ENCODE results near the gene SFTPA2. TPM values are rescaled to one million over a fixed set of nuclear protein-coding genes. Genes with fewer than 3 reads are reported as not detected.
"Not testable (repeated sequence)": the region's sequence is repeated elsewhere in the genome, so short reads cannot be mapped to it uniquely, and the experiment has no call there.

Gene SFTPA2
- total RNA-seq, 2 donors from 2014 or later, result 5.3 to 38.5 TPM

DNA sequence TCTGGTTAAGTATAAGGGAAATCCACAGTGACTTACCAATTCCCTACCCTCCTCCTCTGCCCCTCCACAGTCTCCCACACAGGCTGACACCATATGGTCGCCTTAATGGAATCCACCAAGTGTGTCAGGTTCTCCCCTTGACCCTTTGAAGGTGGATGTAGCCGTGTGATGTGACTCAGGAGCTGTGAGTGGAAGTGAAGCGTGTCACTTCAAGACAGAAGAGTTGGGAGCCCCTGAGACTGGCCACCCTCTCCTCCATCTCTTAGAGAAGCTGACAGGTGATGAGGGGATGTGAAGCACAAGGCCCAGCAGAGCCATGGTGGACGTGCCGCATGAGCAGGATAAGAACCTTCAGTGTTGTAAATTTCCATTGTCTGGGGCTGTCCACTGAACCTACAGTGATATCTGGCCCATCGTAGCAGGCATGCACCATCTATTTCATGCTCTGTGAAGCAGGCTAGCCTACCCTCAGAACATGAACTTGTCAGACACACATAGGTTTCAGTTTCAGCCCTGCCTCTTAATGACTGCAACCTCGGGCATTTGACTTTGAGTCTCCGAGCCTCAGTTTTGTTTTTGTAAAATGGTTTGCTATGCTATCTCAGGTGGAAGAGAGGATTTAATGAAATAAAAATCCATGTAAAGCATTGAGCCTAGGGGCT is 35.0 kb downstream of the SFTPA2 start:
- not testable (repeated sequence) for H3K4me1 ChIP-seq (replicated peaks); H3K27me3 ChIP-seq (replicated peaks; ENCODE audit: insufficient read depth)
- 92% methylated on average over 7 of the region's 8 CpGs for WGBS

DNA sequence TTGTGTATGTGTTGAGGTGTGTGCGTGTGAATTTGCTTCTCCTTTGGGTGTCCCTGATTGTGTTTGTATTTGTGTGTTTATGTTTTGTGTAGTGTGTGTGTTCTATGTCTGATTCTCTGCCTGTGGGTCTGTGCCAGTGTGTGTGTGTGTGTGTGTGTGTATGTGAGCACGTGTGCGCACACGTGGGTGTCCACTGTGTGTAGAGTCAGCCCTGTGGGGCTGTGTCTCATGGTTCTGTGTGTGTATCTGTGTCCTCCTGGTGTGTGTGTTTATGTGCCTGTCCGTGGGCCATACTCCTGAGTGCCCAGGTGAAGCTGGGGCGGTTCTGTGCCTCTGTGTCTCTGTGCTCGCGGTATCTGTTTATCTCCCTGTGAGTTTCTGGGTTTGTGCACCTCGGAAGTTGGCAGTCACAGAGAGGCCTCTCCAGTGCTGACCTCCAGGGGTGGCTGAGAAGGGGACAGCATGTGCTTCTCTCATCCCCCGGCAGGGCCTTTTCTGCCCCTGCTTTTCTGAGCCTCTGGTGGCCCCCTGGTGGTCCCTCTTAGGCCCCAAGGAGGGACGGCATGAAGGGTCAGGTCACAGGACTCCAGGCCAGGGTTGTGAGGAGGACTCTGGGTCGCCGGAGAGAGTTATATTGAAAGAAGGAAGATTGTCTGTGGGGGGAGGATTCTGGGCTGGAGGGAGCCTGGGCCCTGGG is 36.9 kb downstream of the SFTPA2 start:
- intact Hi-C loops (cut with DNase I); H3K36me3 ChIP-seq; H3K9me3 ChIP-seq; H3K27me3 ChIP-seq (replicated peaks; ENCODE audit: insufficient read depth); DNase-seq (ENCODE audit: low spot score); H3K27ac ChIP-seq; H3K4me1 ChIP-seq (replicated peaks); H3K4me3 ChIP-seq: not testable (repeated sequence)
- 89% methylated on average over 13 of the region's 13 CpGs for WGBS

More for the DNA sequence above, 35.0 kb downstream of the SFTPA2 start:
- H3K27ac ChIP-seq; intact Hi-C loops (cut with DNase I); DNase-seq (ENCODE audit: low spot score); H3K36me3 ChIP-seq; H3K9me3 ChIP-seq; H3K4me3 ChIP-seq: not testable (repeated sequence)

- H3K9me3 ChIP-seq; DNase-seq (ENCODE audit: low spot score); H3K4me1 ChIP-seq (replicated peaks); intact Hi-C loops (cut with DNase I); H3K27ac ChIP-seq; H3K4me3 ChIP-seq; H3K36me3 ChIP-seq; H3K27me3 ChIP-seq (replicated peaks; ENCODE audit: insufficient read depth): not testable (repeated sequence)
- WGBS, result 92% methylated on average over 3 of the region's 4 CpGs
These were observed 37.7 kb downstream of the SFTPA2 start for GRCh38 chr10:79522464-79522863.

- intact Hi-C loops (cut with DNase I); H3K27me3 ChIP-seq (replicated peaks; ENCODE audit: insufficient read depth); H3K4me1 ChIP-seq (replicated peaks); H3K4me3 ChIP-seq; H3K36me3 ChIP-seq; DNase-seq (ENCODE audit: low spot score); H3K27ac ChIP-seq; H3K9me3 ChIP-seq: not testable (repeated sequence)
- 85% methylated on average over 6 of the region's 6 CpGs for WGBS
These were observed 38.5 kb downstream of the SFTPA2 start for GRCh38 chr10:79521751-79522150.

GRCh38 chr10:79517567-79517966 is 42.6 kb downstream of the SFTPA2 start:
- H3K27ac ChIP-seq; H3K4me1 ChIP-seq (replicated peaks); H3K9me3 ChIP-seq; H3K4me3 ChIP-seq; H3K27me3 ChIP-seq (replicated peaks; ENCODE audit: insufficient read depth); H3K36me3 ChIP-seq; intact Hi-C loops (cut with DNase I); DNase-seq (ENCODE audit: low spot score): not testable (repeated sequence)
- WGBS, result 54% methylated on average over 2 of the region's 4 CpGs

DNA sequence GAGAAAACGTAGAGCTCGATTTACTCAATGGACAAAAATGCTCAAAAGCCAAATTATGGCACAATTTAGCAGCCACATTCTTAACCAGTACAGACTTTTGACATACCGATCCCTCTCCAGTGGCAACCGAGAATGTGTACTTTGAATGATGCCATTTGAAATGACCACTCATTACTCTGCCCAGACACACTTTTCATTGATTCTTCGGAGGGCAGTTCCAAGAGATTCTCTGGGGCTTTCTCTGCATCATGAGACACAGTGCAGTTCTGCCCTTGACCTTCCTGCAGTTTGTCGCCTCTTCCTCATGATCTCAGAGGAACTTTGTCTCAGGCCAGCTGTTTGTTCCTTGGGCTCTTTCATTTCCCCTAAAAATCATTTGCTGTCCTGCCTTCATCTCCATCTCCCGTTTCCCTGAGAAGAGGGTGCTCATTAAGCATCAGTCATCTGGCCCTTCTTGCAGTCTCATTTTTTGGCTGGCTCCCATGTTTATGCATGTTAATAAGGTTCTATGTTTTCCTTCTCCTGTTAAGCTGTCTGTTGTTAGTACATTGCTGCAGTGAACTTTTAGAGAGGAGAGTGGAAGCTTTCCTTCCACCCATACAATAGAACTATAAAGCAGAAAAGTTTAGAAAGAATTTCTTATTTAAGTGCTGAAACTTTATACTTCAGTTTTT is 43.5 kb downstream of the SFTPA2 start:
- H3K4me3 ChIP-seq; H3K4me1 ChIP-seq (replicated peaks); H3K36me3 ChIP-seq; intact Hi-C loops (cut with DNase I); H3K27me3 ChIP-seq (replicated peaks; ENCODE audit: insufficient read depth); H3K27ac ChIP-seq; H3K9me3 ChIP-seq; DNase-seq (ENCODE audit: low spot score): not testable (repeated sequence)
- WGBS, result 54% methylated on average over 7 of the region's 7 CpGs

DNA sequence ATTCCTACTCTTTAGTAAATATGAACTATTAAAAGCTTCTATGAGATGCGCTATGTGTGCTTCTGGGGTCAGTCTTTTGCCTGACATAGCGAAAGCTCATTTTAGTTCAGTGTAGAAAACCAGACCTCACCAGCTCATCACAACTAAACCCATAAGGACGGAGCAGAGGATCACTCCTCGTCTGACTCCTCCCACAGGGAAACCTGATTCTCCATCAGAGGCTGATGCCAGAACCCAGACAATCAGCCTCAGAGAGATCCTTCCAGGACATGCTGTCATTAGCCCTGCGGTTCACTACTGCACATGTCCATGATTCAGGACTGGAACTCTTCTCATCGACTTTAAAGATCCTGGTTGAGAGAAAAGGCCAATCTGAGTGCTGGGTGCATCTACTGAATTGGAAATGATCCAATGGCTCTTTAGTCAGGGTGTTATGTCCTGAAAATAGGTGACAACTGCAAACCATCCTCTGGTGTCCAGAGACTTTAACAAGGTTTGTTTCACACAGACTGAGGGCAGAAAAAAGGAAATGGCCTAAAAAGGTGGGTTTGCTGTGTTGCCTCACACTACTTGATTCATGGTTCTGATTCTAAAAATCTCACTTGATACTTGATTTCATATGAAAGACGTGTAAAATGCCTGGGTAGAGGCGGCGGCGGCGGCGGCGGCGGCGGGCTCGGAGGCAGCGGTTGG is 48.2 kb downstream of the SFTPA2 start, which contains the start of gene EIF5AL1:
Gene EIF5AL1 (plus strand): TSS at position 643 of the 693 bp plus-strand sequence. CDS start 117 bp downstream, outside the sequence.
- H3K4me1 ChIP-seq (replicated peaks); H3K36me3 ChIP-seq; H3K9me3 ChIP-seq; H3K27me3 ChIP-seq (replicated peaks; ENCODE audit: insufficient read depth); H3K4me3 ChIP-seq; DNase-seq (ENCODE audit: low spot score); H3K27ac ChIP-seq; intact Hi-C loops (cut with DNase I): not testable (repeated sequence)
- 94% methylated on average over 15 of the region's 17 CpGs for WGBS

- DNase-seq (ENCODE audit: low spot score); H3K36me3 ChIP-seq; intact Hi-C loops (cut with DNase I); H3K4me1 ChIP-seq (replicated peaks); H3K9me3 ChIP-seq; H3K27ac ChIP-seq; H3K4me3 ChIP-seq; H3K27me3 ChIP-seq (replicated peaks; ENCODE audit: insufficient read depth): not testable (repeated sequence)
- 63% methylated on average over 2 of the region's 5 CpGs for WGBS
These were observed 50.2 kb downstream of the SFTPA2 start for GRCh38 chr10:79509934-79510508.

- H3K4me1 ChIP-seq (replicated peaks); H3K27me3 ChIP-seq (replicated peaks; ENCODE audit: insufficient read depth); intact Hi-C loops (cut with DNase I); DNase-seq (ENCODE audit: low spot score); H3K36me3 ChIP-seq; H3K27ac ChIP-seq; H3K9me3 ChIP-seq; H3K4me3 ChIP-seq: not testable (repeated sequence)
- 92% methylated on average over 2 of the region's 3 CpGs for WGBS
These were observed 50.8 kb downstream of the SFTPA2 start for GRCh38 chr10:79509306-79509933.

DNA sequence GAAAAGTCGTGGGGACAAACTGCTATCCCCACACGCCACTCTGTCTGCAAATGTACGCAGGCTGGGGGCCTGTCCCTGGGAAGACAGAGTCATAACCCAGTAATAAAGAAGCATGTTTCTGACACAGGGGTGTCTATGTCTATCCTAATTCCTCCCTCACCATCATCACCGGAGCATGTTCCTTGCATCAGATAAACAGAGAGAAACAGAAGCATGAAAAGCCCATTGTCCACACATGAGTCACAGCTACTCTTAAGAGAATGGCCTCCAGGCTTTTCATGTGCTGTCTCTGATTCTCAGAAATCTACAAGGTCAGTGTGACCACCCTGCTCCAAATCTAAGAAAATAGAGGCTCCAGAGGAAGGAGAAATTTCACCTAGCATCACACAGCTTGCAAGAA is 52.0 kb downstream of the SFTPA2 start:
- WGBS, result 80% methylated on average over 3 of the region's 4 CpGs
- intact Hi-C loops (cut with DNase I); H3K27me3 ChIP-seq (replicated peaks; ENCODE audit: insufficient read depth): not testable (repeated sequence)

More for the DNA sequence above, 52.0 kb downstream of the SFTPA2 start:
- not testable (repeated sequence) for H3K36me3 ChIP-seq; H3K27ac ChIP-seq; H3K4me3 ChIP-seq; H3K4me1 ChIP-seq (replicated peaks); H3K9me3 ChIP-seq; DNase-seq (ENCODE audit: low spot score)

Data from prostate gland (tissue), 2 donors.